NCI-H2107 (cell line): ENCODE data around the gene C16orf54.
"Not testable (repeated sequence)": the region's sequence is repeated elsewhere in the genome, so short reads cannot be mapped to it uniquely, and the experiment has no call there.

Source experiments
- DNase-seq: peaks from one replicate; lab custom pipeline; 2025; lab: John Stamatoyannopoulos, UW

Gene C16orf54

GRCh38 chr16:29745853-29746345, at the start of gene C16orf54:
Gene C16orf54 (minus strand): TSS chr16:29745990. CDS start chr16:29744951, 1,039 bp downstream.
- no peak for DNase-seq

GRCh38 chr16:29794231-29794710, 48.5 kb upstream of the C16orf54 start:
- no peak for DNase-seq

- not testable (repeated sequence) for DNase-seq
Observed at GRCh38 chr16:29793153-29793552, 47.4 kb upstream of the C16orf54 start.

- DNase-seq: no peak
Observed at GRCh38 chr16:29791845-29792807, 46.3 kb upstream of the C16orf54 start.

- DNase-seq: no peak
Observed at GRCh38 chr16:29790949-29791844, 45.4 kb upstream of the C16orf54 start.

GRCh38 chr16:29790183-29790948, 44.6 kb upstream of the C16orf54 start, which contains the start of gene KIF22:
Gene KIF22 (plus strand): TSS chr16:29790751. CDS start chr16:29790760, 9 bp downstream.
- peak; percentile 97 for DNase-seq

- no peak for DNase-seq
Observed at GRCh38 chr16:29789775-29790182, 44.0 kb upstream of the C16orf54 start.

- not testable (repeated sequence) for DNase-seq
Observed at GRCh38 chr16:29787155-29787554, 41.4 kb upstream of the C16orf54 start.

- no peak for DNase-seq
Observed at GRCh38 chr16:29784901-29785500, 39.2 kb upstream of the C16orf54 start.

GRCh38 chr16:29784157-29784556, 38.4 kb upstream of the C16orf54 start:
- no peak for DNase-seq

- DNase-seq: not testable (repeated sequence)
Observed at GRCh38 chr16:29783094-29783953, 37.5 kb upstream of the C16orf54 start.

- DNase-seq: no peak
Observed at GRCh38 chr16:29779474-29779873, 33.7 kb upstream of the C16orf54 start.

GRCh38 chr16:29777576-29778350, 32.0 kb upstream of the C16orf54 start, which contains the start of gene ZG16:
Gene ZG16 (plus strand): TSS chr16:29778256. CDS start chr16:29779267, 1,011 bp downstream.
- DNase-seq: no peak

- no peak for DNase-seq
Observed at GRCh38 chr16:29775742-29776408, 30.1 kb upstream of the C16orf54 start.

- no peak for DNase-seq
Observed at GRCh38 chr16:29774730-29775129, 28.9 kb upstream of the C16orf54 start.

GRCh38 chr16:29772330-29772729, 26.5 kb upstream of the C16orf54 start:
- not testable (repeated sequence) for DNase-seq

- DNase-seq: no peak
Observed at GRCh38 chr16:29770250-29770929, 24.6 kb upstream of the C16orf54 start.

GRCh38 chr16:29769507-29769906, 23.7 kb upstream of the C16orf54 start:
- DNase-seq: no peak
